Epithelial cell of proximal tubule (primary cell): Measurements from ENCODE around the gene SND1. TPM values are rescaled to one million over a fixed set of nuclear protein-coding genes. Genes with fewer than 3 reads are reported as not detected.

Experiments used
- DNase-seq: peaks from one replicate; pipeline ENCODE4 v3.0.0-alpha.2; 2011; ENCODE audit warnings: low read depth
- H3K4me3 ChIP-seq: 2 replicates; pipeline ENCODE4 v1.5.1; 2011; ENCODE audit warnings: low read depth, mild to moderate bottlenecking, low read length
- total RNA-seq: library from RNA; depleted of rRNA; stranded (reverse); fragments of >200 nt; gene quantifications from 2 replicates; pipeline ENCODE4 v1.2.3, GENCODE V29; 2015
- TF ChIP-seq, protein P1 (sequence below): conservative IDR thresholded peaks from 2 replicates; pipeline ENCODE4 v1.5.1; 2012; ENCODE audit warnings: low read depth, mild to moderate bottlenecking, low read length

Gene SND1
- total RNA-seq, 1 donor from 2014 or later: 122 TPM

DNA sequence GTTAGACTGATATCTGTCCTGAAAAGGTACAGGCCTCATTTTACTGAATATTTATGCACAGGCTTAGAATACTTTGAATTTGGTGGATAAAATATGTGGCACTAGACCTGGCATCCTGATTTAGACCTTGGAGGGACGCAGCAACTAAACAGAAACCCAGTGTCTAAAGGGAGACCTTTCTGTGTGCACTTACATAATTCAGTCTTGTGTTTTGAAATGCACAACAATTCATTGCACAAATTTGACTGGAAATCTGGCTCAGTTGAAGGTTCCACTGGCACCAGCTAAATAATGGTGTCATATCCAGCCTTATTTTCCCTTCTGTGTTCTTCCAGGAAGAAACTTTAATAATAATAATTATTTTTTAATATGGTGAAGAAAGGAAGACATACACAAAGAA is 142.1 kb downstream of the SND1 start:
- TF ChIP-seq, protein P1, sequence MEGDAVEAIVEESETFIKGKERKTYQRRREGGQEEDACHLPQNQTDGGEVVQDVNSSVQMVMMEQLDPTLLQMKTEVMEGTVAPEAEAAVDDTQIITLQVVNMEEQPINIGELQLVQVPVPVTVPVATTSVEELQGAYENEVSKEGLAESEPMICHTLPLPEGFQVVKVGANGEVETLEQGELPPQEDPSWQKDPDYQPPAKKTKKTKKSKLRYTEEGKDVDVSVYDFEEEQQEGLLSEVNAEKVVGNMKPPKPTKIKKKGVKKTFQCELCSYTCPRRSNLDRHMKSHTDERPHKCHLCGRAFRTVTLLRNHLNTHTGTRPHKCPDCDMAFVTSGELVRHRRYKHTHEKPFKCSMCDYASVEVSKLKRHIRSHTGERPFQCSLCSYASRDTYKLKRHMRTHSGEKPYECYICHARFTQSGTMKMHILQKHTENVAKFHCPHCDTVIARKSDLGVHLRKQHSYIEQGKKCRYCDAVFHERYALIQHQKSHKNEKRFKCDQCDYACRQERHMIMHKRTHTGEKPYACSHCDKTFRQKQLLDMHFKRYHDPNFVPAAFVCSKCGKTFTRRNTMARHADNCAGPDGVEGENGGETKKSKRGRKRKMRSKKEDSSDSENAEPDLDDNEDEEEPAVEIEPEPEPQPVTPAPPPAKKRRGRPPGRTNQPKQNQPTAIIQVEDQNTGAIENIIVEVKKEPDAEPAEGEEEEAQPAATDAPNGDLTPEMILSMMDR: no peak
- DNase-seq: no peak
- no peak overlapping the region for H3K4me3 ChIP-seq

DNA sequence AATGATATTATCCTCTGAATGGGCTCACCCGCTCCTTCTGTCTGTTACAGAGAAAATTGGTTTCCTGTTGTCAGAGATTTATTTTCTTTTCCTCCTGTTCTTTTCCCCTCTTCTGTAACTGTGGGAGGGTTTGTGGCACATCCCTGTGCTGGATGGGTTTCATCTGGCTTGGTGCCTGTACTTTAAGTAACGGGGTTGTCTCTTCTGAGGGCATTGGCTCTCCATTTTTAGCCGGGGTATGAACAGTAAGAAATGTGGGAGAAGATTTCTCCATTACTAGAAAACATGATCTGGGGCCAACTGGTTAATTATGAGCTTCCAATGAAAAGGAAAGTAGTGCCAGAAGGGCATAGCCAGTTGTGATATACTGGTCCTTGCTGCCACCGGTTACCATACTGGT is 142.6 kb downstream of the SND1 start:
- no peak for DNase-seq
- no peak overlapping the region for H3K4me3 ChIP-seq
- TF ChIP-seq, protein P1: no peak

DNA sequence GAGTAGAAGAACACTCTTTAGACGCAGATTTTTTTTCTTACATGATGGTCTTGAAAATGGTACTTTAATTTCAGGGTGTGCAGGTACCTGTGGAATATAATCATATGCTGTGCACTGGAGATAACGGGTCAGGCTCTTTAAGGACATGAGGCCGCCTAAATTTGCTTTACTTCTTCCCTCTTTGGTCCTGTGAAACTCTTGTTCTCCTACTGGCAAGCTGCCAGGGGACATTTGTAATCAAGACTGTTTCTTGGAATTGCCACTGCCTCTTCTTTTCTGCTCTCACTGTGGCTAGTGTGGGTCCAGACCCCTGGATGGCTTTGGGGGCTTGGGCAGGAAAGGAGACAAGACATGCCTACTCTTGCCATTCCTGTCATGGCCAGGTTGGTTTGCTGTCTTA is 146.0 kb downstream of the SND1 start:
- DNase-seq: no peak
- TF ChIP-seq, protein P1: no peak
- H3K4me3 ChIP-seq: no peak overlapping the region

DNA sequence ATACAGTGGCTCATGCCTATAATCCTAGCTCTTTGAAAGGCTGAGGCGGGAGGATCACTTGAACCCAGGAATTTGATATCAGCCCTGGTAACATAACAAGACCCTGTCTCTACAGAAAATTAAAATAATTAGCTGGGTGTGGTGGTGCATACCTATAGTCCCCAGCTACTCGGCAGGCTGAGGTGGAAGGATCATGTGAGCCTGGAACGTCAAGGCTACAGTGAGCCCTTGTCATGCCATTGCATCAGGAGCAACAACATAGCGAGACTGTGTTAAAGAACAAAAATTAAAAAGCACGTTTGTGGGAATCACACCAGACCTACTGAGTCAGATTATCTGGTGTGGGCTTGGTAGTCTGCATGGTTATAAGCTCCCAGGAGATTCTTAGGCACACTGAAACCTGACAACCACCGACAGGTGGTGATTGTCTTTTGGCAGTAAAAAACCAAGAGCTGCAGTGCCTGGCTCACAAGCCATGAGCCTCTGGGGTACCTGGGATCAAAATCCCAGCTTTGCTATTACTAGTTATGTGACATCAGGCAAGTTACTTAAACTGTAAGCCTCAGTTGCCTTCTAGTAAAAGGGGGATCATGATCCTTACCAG is 146.9 kb downstream of the SND1 start:
- no peak overlapping the region for H3K4me3 ChIP-seq
- no peak for DNase-seq
- TF ChIP-seq, protein P1: no peak

DNA sequence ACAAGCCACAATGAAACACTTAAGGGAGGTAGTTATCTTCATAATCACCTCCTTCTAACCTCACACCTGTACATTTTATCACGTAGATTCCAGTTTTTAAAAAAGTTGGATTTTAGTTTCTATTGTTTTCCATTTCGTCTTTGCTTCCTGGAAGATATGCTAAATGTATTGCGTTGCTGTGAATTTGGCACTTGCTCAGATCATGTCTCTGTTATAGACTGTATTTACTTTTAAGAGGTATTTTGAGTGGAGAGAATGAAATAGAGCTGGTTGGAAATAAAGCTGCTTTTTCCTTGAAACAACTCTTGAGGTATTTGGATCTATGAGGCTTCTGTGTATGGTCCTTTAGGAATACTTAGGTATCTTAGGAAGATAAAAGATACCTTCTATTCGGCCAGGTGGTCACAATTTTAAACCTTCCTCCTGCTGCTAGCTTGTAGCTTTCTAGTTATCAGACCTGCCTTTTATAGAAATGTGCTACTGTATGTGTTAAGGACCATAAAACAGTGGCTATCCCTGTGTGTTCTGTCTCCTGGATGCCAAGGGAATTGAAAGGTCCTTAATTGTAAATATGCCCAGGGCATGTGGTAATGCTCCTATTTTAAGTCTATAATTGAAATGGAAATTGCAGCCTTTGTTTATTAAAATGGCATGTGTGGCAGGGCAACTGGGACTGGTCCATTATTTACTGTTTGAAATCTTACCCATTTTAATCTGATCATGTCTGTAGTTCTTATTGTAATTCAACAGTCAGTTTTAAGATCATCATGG is 147.7 kb downstream of the SND1 start:
- H3K4me3 ChIP-seq: no peak overlapping the region
- TF ChIP-seq, protein P1: no peak
- DNase-seq: no peak

DNA sequence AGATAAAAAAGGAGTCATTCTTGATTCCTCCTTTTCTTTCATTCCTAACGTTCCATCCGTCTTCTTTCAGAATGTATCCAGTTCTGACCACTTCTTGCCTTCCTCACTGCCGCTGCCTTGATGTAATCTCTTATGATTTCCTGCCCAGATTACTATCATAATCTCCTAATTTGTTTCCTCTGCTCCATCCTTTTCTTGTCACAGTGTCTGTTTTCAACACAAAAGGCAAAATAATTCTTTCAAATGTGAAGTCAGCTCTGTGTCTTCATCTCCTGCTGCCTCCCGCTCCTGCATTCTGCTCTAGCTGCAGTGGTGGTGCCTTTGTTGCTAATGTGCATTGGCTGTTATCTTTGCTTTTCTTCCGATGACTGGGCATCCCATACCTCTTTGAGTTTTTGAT is 150.9 kb downstream of the SND1 start:
- no peak for DNase-seq
- H3K4me3 ChIP-seq: no peak overlapping the region
- TF ChIP-seq, protein P1: no peak

DNA sequence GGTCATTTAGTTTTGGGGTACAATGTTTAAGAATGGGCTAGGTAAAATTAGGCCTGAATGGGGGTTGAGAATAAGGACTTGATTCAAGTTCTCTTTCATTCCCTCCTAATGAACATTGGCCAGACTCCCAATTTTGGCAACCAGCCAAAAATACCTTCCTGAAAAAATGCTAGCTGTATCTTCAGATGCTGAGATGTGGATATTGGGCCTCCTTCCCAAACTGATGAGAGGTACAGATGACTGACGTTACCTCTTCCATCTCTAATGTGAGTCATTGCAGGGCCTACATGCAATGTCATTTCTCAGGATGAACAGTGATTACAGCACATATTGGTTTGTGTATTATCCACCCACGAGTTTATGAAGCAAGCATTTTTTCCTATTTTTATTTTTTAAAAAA is 151.6 kb downstream of the SND1 start:
- no peak overlapping the region for H3K4me3 ChIP-seq
- no peak for DNase-seq
- TF ChIP-seq, protein P1: no peak
